NCI-H146 (cell line): ENCODE measurements around the gene MAN2B2.

Source experiments
- DNase-seq: peaks from one replicate; lab custom pipeline; 2025; lab: John Stamatoyannopoulos, UW

The MAN2B2 gene

DNA sequence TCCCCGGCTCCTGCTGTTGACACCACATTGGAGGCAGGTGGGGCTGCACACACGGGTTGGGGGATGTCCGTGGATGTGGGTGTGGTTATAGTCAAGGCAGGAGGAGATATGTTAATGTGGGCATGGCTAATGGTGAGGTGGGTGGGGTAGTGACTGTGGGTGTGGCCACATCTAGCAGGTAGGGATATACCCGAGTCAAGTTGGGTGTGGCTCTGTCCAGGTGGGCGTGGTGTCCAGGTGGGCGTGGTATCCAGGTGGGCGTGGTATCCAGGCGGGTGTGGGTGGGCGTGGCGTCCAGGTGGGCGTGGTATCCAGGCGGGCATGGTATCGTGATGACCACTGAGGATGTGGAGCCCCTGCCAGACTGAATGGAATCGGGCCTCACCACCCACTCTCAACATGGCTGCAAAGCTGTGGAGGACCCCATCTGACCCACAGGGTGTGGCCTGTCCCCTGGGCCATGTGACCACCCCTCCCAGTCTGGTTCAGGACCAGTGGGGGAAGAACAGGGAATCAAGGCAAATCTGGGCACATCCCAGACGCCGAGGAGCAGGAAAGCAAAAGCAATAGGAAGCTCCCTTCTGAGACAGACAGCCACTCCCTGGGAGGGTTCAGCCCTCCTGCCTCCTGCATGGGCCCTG lies 21.0 kb downstream of the MAN2B2 start:
- no peak for DNase-seq

DNA sequence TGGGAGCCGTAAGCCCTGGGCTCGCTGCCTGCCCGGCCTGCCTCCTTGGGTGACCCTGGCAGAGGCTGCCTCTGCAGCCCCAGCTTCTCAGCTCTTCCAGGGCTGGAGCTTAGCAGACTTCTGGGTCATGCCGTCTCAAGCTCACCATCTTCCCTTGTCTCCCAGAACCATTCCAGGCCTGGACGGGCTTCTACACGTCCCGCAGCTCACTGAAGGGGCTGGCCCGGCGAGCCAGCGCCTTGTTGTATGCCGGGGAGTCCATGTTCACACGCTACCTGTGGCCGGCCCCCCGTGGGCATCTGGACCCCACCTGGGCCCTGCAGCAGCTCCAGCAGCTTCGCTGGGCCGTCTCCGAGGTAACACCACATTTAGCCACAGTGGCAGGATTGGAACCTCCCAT lies 22.0 kb downstream of the MAN2B2 start:
- no peak for DNase-seq

DNA sequence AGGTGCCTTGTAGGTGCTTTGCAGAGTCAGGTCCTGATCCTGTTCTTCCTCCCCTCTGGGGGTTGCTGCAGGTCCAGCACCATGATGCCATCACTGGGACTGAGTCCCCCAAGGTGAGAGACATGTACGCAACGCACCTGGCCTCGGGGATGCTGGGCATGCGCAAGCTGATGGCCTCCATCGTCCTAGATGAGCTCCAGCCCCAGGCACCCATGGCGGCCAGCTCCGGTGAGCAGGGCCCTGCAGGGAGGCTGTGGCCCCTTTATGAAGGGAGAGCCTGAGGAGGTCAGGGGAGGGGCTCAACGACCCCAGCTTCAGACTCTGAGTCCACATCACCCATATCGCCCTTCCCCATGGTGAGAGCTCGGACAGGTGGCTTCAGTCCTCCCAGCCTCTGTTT lies 23.1 kb downstream of the MAN2B2 start:
- DNase-seq: no peak

DNA sequence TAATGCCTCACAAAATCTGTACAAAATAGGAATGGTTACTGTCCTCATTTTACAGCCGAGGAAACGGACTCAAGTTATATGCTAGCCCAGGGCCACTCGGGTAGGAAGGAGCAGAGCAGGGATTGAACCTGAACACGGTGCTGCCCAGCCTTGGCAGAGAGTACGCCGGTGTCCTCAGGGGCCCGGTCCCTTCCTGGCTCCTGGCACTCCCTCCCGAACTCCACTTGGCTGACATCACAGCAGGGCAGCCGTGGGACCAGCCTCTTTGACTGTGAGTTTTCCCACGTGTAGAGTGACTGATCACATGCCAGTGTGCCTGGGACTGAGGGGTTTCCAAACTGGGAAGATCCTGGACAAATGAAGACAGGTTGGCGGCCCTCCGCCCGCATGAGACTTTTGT lies 23.7 kb downstream of the MAN2B2 start:
- DNase-seq: no peak

DNA sequence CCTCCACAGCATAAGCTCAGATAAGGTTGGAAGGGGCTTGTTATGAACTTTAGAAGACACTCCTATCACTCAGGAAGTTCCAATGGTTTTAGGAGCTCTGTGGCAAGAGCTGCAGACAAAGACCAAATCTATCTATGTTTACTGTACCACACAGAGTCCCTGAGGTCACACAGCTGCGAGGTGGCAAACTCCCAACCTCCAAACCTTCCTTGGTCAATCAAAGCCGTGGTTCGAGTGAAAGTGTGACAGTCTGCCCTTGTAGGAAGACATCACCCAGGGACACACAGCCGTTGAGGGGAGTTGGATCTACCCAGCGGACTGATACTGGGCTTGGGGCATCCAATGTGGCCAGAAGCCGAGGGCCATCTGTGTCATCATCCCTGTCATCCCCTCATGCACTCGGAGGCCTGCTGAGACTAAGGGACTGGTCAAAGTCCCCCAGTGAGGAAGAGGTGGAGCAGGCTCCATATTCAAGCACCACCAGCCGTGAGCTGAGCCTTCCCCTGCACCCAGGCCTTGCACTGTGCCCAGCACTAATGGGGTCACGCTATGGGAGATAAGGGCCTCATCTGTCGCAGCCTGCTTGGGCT lies 26.8 kb downstream of the MAN2B2 start:
- no peak for DNase-seq

DNA sequence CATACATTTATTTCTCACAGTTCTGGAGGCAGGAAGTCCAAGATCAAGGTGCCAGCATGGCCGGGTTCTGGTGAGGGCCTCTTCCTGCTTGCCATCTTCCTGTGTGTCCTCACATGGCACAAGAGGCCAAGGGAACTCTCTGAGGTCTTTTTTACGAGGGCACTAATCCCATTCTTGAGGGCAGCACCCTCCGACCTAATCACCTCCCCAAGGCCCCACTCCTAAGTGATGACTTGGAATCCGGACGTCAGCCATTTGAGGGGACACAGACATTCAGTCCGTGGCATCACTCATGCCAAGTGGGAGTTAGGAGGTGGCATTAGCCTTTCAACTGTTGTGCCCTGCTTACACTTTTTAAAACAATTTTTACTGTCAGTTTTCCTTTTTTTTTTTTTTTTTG lies 27.3 kb downstream of the MAN2B2 start:
- no peak for DNase-seq

DNA sequence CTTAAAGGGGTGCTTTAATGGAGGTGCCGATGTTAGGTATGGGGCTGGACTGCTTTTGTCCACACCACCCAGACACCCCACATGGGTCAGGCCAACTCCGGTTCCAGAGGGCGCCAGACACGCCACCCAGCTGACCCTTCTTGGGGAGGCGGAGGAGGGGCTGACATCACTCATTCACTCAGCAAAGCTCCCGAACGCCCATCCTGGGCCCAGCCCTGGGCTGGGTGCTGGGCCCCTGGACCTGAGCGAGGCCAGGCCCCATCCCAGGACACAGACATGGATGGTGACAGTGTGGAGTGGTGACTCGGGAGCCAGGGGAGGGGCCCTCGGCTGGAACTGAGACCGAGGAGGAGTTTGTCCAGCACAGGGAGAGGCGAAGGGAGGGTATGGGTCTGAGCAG lies 28.1 kb downstream of the MAN2B2 start:
- no peak for DNase-seq

DNA sequence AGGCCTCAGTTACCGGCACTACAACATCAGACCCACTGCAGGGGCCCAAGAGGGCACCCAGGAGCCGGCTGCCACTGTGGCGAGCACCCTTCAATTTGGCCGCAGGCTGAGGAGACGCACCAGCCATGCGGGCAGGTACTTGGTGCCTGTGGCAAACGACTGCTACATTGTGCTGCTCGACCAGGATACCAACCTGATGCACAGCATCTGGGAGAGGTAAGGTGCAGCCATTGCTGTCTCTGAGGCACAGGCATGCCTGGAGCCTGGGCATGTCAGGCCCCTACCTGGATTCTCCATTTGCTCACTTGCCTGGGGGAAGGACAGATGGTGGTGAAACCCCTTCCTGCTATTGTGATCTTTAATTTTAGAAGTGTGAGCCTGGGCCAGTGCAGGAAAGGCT lies 30.1 kb downstream of the MAN2B2 start:
- DNase-seq: no peak

DNA sequence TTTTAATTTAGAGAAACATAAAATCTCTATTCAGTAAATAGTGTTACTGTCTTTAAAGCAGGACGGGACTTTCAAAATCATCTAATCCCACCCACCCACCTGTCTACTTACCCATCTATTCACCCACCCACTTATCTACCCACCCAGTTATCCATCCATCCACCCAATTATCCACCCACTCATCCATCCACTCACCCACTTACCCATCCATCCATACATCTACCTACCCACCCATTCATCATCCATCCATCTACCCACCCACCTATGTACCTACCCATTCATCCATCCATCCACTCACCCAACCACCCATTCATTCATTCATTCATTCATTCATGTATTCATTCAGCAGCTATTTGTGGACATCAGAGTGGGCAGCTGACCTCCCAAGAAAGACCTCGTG lies 30.6 kb downstream of the MAN2B2 start:
- DNase-seq: no peak

DNA sequence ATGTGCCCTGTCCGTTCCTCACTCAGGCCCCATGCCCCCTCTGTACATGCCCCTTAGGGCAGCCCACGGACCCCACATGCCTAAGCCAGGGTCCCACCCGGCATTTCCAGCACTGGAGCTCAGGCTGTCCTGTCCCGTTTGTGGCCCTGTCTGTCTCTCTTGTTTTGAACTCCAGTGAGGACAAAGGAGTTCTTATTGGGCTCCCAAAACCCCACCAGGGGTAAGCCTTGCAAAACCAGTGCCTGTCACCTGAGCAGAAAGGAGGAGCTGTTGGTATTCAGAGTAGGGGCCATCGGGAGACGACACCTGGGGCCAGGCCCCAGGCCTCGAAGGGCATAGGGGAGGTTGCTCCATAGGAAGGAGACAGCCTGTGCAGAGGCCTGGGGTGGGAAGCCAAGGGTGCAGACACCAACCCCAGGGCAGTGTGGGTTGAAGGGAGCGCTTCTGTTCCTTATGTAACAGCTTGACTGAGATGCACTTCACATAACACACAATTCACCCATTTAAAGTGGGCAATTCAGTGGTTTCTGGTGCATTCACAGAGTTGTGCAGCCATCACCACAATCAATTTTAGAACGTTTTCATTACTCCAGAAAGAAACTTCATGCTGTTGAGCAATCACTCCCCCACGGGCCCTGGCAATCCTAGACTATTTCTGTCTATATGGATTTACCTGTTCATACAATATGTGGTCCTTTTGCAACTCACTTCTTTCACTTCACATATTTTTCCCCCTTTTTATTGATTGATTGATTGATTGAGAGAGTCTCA lies 31.7 kb downstream of the MAN2B2 start:
- no peak for DNase-seq

DNA sequence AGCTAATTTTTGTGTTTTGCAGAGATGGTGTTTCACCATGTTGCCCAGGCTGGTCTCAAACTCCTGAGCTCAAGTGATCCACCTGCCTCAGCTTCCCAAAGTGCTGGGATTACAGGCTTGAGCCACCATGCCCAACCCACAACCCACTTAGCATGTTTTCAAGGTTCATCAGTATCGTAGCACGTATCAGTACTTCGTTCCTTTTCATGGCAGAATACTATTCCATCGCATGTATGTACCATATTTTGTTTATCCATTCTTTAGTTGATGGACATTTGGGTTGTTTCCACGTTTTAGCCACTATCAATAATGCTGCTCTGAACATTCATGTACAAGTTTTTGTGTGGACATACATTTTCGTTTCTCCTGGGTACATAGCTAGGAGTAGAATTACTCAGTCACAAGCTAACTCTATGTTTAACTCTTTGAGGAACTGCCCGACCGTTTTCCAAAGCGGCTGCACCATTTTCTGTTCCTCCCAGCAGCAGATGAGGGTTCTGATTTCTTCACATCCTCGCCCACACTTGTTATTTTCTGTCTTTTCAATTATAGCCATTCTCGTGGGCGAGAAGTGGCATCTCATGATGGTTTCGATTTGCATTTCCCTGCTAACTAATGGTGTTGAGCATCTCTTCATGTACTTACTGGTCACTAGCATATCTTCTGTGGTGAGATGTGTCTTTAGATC lies 32.5 kb downstream of the MAN2B2 start:
- no peak for DNase-seq

DNA sequence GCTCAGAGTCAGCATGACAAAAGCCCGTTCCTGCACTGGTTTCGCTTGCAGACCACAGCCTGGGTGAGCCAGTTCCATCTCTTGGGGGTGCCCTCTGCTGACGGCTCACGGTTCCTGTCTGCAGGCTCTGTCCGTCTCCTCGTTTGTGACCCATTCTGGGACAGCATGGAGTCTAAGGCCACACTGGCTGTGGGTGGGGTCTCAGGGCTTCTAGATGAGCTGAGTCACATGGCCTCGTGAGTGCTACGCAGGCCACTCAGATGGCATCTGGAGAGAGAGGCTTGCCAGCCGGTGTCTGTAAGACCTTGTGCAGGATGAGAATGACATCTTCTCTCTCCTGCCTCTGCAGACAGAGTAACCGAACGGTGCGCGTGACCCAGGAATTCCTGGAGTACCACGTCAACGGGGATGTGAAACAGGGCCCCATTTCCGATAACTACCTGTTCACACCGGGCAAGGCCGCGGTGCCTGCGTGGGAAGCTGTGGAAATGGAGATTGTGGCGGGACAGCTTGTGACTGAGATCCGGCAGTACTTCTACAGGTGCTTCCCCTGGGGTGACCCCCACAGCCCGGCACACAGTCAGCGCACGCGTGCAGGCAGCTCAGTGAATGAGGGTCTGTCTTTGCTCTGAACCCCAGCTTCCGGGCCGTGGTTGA lies 33.9 kb downstream of the MAN2B2 start:
- no peak for DNase-seq

DNA sequence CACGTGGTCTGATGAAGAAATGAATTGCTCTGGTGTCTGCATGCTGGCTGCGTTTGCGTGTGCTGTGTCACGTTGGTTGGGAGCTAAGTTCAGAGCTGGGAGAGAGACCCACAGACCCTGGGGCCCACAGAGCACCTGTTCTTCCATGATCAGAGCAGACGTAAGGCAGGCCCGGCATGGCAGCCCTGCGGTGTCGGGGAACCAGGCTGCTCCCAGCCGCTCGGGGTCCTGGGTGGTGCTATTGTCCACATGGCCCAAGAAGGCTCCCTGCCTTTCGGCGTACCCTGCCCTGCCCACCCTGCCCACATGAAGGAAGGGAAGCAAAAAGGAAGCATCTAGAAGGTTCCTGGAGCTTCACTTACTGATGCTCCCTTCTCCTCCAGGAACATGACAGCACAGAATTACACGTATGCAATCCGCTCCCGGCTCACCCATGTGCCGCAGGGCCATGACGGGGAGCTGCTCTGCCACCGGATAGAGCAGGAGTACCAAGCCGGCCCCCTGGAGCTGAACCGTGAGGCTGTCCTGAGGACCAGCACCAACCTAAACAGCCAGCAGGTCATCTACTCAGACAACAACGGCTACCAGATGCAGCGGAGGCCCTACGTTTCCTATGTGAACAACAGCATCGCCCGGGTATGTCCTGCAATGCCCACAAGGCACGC lies 34.6 kb downstream of the MAN2B2 start:
- DNase-seq: no peak

DNA sequence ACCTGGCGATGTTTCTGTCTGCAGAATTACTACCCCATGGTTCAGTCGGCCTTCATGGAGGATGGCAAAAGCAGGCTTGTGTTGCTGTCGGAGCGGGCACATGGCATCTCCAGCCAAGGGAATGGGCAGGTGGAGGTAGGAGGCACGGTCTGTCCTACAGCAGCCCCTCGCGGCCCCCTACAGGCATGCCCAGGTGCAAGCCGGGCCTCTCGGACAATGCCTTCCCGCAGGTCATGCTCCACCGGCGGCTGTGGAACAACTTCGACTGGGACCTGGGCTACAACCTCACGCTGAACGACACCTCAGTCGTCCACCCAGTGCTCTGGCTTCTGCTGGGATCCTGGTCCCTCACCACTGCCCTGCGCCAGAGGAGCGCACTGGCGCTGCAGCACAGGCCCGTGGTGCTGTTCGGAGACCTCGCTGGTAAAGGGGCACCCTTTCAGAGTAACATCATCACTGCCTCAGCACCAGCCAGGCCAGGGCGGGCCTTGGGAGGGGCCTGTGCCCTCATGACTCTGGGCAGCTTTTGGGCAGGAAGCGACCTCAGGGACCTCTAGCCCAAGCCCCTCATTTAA lies 36.0 kb downstream of the MAN2B2 start:
- no peak for DNase-seq

DNA sequence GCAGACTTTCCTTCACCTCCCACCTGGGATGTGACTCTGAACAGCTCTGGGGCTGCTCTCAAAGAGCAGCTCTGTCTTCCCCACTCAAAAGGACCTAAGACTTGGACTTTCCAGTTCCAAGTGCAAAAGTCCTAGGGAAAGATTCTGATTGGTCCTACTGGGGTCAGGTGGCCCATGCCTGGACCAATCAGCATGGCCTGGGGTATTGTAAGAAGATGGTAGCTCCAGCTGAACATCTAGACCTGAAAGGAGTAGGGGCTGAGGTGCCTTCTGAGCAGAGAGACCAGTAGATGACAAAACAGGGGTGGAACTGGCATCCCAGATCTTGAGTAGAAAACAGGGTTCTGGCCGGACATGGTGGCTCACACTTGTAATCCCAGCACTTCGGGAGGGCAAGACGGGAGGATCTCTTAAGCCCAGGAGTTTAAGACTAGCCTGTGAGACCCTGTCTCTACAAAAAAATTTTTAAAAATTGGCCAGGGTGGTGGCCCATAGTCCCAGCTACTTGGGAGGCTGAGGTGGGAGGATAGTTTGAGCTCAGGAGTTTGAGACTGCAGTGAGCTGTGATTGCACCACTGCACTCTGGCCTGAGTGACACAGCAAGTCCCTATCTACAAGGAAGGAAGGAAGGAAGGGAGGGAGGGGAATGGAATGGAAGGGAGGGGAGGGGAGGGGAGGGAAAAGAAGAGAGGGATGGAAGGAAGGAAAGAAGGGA lies 38.1 kb downstream of the MAN2B2 start:
- no peak for DNase-seq

DNA sequence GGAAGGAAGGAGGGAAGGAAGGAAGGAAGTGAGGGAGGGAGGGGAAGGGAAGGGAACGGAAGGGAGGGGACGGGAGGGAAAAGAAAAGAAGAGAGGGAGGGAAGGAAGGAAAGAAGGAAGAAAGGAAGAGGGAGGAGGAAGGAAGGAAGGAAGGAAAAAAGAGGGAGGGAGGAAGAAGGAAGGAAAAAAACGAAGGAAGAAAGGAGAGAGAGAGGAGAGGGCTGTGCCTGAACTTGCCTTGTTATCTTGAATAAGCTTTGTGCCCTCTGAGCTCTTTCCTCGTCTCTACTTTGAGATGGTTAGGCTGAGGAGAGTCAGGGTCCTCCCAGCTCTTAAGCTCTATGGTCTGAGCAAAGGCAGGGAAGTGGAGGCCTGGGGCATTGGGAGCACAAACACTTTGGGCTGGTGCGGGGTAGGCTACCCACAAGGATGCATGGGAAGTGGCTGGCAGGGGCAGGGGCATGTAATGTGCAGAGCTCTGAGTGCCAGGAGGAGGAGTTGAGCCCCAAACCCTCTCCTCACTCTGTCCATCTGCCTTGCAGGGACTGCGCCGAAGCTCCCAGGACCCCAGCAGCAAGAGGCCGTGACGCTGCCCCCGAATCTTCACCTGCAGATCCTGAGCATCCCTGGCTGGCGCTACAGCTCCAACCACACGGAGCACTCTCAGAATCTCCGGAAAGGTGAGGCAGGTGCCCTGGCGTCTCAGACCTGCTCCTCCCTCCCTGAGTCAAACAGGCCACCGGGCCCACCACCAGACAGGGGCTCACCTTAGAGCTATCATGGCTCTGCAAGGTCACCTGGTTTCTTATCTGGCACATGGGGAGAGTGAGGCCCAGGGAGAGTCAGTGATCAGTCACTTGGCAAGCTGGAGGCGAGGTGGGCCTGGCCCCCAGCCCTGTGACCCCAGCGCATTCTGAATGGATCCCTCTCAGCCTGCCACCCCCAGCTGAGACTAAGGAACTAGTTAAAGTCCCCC lies 39.0 kb downstream of the MAN2B2 start:
- no peak for DNase-seq

DNA sequence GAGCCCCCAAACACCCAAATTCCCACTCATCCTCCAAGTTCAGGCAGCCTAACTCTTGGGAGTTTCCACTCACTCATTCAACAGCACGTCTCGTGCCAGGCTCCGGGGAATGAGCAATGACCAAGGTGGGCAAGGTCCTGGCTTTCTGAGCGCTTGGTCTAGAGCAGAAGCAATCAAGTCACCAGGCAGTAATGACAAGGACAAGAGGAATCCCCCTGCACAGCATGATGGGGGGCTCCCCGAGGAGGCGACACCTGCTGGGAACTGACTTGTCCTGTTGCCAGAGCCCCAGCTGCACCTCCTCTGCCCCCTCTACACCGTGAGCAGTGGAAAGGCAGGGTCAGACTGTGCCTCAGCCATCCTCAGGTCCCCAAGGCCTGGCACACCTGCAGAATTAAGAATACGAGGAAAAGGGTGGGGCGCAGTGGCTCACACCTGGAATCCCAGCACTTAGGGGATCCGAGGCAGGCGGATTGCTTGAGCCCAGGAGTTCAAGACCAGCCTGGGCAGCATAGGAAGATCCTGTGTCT lies 39.8 kb downstream of the MAN2B2 start:
- DNase-seq: no peak

DNA sequence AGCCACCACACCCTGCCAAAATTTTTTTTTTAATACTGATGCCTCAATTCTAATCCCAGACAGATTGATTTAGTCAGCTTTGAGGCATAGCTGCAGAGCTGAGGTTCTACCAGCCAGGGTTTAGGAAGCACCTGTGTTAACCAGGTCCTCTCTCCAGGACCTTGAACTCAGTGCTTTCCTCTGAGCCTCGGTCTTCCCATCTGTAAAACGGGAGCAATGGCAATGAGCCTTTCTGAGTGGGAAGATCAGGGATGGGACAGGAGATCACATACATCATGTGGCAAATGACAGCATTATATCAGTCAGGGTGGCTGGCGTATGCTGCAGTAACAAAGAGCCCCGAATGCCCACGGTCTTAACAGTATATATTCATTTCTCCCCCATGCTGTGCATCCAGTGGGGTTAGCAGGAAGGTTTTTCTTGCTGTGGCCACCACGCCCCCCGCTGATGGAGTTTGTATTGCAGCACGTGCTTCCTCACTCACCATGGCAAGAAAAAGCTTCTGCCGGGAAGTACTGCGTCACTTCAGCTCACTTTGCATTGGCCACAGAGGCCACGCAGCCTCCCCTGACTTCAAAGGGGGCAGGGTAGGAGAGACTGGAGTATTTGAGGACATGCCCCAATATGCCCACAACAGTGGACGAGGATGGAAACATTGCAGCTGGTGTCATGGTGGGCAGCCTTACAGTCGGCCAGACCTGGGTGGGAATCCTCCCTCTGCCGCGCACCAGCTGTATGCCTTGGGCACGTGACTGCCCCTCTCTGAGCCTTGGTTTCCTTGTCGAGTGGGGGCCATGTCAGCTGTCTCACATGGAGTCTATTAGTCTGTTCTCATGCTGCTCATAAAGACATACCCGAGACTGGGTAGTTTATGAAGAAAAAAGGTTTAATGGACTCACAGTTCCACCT lies 41.4 kb downstream of the MAN2B2 start:
- DNase-seq: no peak
